ENCODE results near the gene LTBP4. TPM values are rescaled to one million over a fixed set of nuclear protein-coding genes. Genes with fewer than 3 reads are reported as not detected.

Gene LTBP4
- total RNA-seq, 1 donor from 2014 or later, result 46.9 TPM

- peaks cover 17% of the 10 kb centered on the region for H3K36me3 ChIP-seq (ENCODE audit: insufficient read depth, low read length)
- H3K4me2 ChIP-seq (ENCODE audit: low read length), result no peak overlapping the region
- peak overlapping the region; percentile 63 for H3K27ac ChIP-seq (ENCODE audit: low read depth, low read length)
- no peak for TF ChIP-seq EZH2 (IDR thresholded peaks at IDR 0.05; ENCODE audit: insufficient read depth, low read length)
- no peak for TF ChIP-seq CTCF (IDR thresholded peaks at IDR 0.05; ENCODE audit: insufficient read depth, low read depth, low read length)
- H3K4me1 ChIP-seq (ENCODE audit: insufficient read depth, low read length), result peaks cover 25% of the 10 kb centered on the region
- Mint-ChIP-seq H3K36me3 (ENCODE audit: low read depth, unreplicated experiment) (peaks cover 8% of the 10 kb centered on the region), H3K27me3 (ENCODE audit: low read depth, unreplicated experiment) (peaks cover 11% of the 10 kb centered on the region), H3K4me1 (ENCODE audit: low read depth, unreplicated experiment) (no peaks in the 10 kb centered on the region), H3K9me3 (ENCODE audit: unreplicated experiment) (no peaks in the 10 kb centered on the region), H3K27ac (ENCODE audit: unreplicated experiment) (no peak overlapping the region), H3K4me3 (ENCODE audit: unreplicated experiment) (no peak overlapping the region)
- no peak overlapping the region for H3K4me3 ChIP-seq (ENCODE audit: insufficient read depth, low read depth, low read length)
- no peaks in the 10 kb centered on the region for H4K20me1 ChIP-seq (ENCODE audit: insufficient read depth, low read length)
- H3K27me3 ChIP-seq (ENCODE audit: insufficient read depth, low read length), result no peaks in the 10 kb centered on the region
- peaks cover 3% of the 10 kb centered on the region for H3K79me2 ChIP-seq (ENCODE audit: insufficient read depth, low read length)
- FAIRE-seq, result no peak
- no peak overlapping the region for H2AFZ ChIP-seq (ENCODE audit: low read depth, low read length)
- no peaks in the 10 kb centered on the region for H3K9me3 ChIP-seq (ENCODE audit: insufficient read depth, low read depth, low read length)
- H3K9ac ChIP-seq (ENCODE audit: low read length), result no peak overlapping the region
- no peak for DNase-seq (ENCODE audit: low read depth)
Observed at GRCh38 chr19:40616178-40616577, 15.0 kb downstream of the LTBP4 start.

DNA sequence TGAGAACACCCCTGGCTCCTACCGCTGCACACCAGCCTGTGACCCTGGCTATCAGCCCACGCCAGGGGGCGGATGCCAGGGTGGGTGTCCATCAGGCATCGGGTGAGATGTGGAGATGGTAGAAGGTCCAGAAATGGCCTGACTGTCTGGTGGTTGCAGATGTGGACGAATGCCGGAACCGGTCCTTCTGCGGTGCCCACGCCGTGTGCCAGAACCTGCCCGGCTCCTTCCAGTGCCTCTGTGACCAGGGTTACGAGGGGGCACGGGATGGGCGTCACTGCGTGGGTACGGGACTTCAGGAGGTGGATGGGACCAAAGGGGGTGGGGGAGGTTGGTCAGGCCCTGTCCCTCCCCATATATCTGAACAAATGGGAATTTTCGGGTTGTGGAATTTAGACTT lies 15.8 kb downstream of the LTBP4 start:
- H3K4me1 Mint-ChIP-seq (ENCODE audit: low read depth, unreplicated experiment), result no peaks in the 10 kb centered on the region
- no peak overlapping the region for H3K27ac Mint-ChIP-seq (ENCODE audit: unreplicated experiment)
- no peak overlapping the region for H3K27ac ChIP-seq (ENCODE audit: low read depth, low read length)
- no peak overlapping the region for H3K9ac ChIP-seq (ENCODE audit: low read length)
- H3K79me2 ChIP-seq (ENCODE audit: insufficient read depth, low read length), result peaks cover 3% of the 10 kb centered on the region
- peaks cover 12% of the 10 kb centered on the region for H3K36me3 Mint-ChIP-seq (ENCODE audit: low read depth, unreplicated experiment)
- H3K27me3 ChIP-seq (ENCODE audit: insufficient read depth, low read length), result no peaks in the 10 kb centered on the region
- H3K36me3 ChIP-seq (ENCODE audit: insufficient read depth, low read length), result peaks cover 21% of the 10 kb centered on the region
- DNase-seq (ENCODE audit: low read depth), result no peak
- H2AFZ ChIP-seq (ENCODE audit: low read depth, low read length), result no peak overlapping the region
- TF ChIP-seq CTCF (IDR thresholded peaks at IDR 0.05; ENCODE audit: insufficient read depth, low read depth, low read length) (no peak), EZH2 (IDR thresholded peaks at IDR 0.05; ENCODE audit: insufficient read depth, low read length) (no peak)
- no peak overlapping the region for H3K4me2 ChIP-seq (ENCODE audit: low read length)
- H3K9me3 ChIP-seq (ENCODE audit: insufficient read depth, low read depth, low read length), result no peaks in the 10 kb centered on the region
- no peaks in the 10 kb centered on the region for H4K20me1 ChIP-seq (ENCODE audit: insufficient read depth, low read length)
- peaks cover 21% of the 10 kb centered on the region for H3K4me1 ChIP-seq (ENCODE audit: insufficient read depth, low read length)
- H3K9me3 Mint-ChIP-seq (ENCODE audit: unreplicated experiment), result no peaks in the 10 kb centered on the region
- H3K4me3 Mint-ChIP-seq (ENCODE audit: unreplicated experiment), result no peak overlapping the region
- FAIRE-seq, result no peak
- no peak overlapping the region for H3K4me3 ChIP-seq (ENCODE audit: insufficient read depth, low read depth, low read length)
- peaks cover 11% of the 10 kb centered on the region for H3K27me3 Mint-ChIP-seq (ENCODE audit: low read depth, unreplicated experiment)

GRCh38 chr19:40617961-40618360 lies 16.8 kb downstream of the LTBP4 start:
- H3K4me3 Mint-ChIP-seq (ENCODE audit: unreplicated experiment), result no peak overlapping the region
- FAIRE-seq (no peak), DNase-seq (ENCODE audit: low read depth) (no peak)
- no peaks in the 10 kb centered on the region for H3K27me3 ChIP-seq (ENCODE audit: insufficient read depth, low read length)
- H3K27me3 Mint-ChIP-seq (ENCODE audit: low read depth, unreplicated experiment), result peaks cover 2% of the 10 kb centered on the region
- no peaks in the 10 kb centered on the region for H3K4me1 Mint-ChIP-seq (ENCODE audit: low read depth, unreplicated experiment)
- peaks cover 27% of the 10 kb centered on the region for H3K4me1 ChIP-seq (ENCODE audit: insufficient read depth, low read length)
- peaks cover 21% of the 10 kb centered on the region for H3K36me3 ChIP-seq (ENCODE audit: insufficient read depth, low read length)
- no peaks in the 10 kb centered on the region for H3K9me3 ChIP-seq (ENCODE audit: insufficient read depth, low read depth, low read length)
- TF ChIP-seq EZH2 (IDR thresholded peaks at IDR 0.05; ENCODE audit: insufficient read depth, low read length) (no peak), CTCF (IDR thresholded peaks at IDR 0.05; ENCODE audit: insufficient read depth, low read depth, low read length) (no peak)
- no peak overlapping the region for H2AFZ ChIP-seq (ENCODE audit: low read depth, low read length)
- no peak overlapping the region for H3K27ac ChIP-seq (ENCODE audit: low read depth, low read length)
- peaks cover 3% of the 10 kb centered on the region for H3K79me2 ChIP-seq (ENCODE audit: insufficient read depth, low read length)
- H3K4me2 ChIP-seq (ENCODE audit: low read length), result no peak overlapping the region
- H3K4me3 ChIP-seq (ENCODE audit: insufficient read depth, low read depth, low read length), result no peak overlapping the region
- no peaks in the 10 kb centered on the region for H4K20me1 ChIP-seq (ENCODE audit: insufficient read depth, low read length)
- peaks cover 14% of the 10 kb centered on the region for H3K36me3 Mint-ChIP-seq (ENCODE audit: low read depth, unreplicated experiment)
- H3K9me3 Mint-ChIP-seq (ENCODE audit: unreplicated experiment), result no peaks in the 10 kb centered on the region
- no peak overlapping the region for H3K27ac Mint-ChIP-seq (ENCODE audit: unreplicated experiment)
- H3K9ac ChIP-seq (ENCODE audit: low read length), result no peak overlapping the region

Data from astrocyte (in vitro differentiated cells and primary cell).